Transverse colon (tissue), 4 donors: ENCODE results near the gene FRMD3. TPM values are rescaled to one million over a fixed set of nuclear protein-coding genes. Genes with fewer than 3 reads are reported as not detected.

Experiments used
- DNase-seq: peaks from one replicate; pipeline ENCODE4 v3.0.0-alpha.2; 2019
- H3K27ac ChIP-seq, 4 donors: fragments of 200-600 bp; sonication (generic); 2 replicates each; pipeline ENCODE4 v1.5.1; 2016 to 2018; ENCODE audit warnings: inconsistent platforms in 4 of 4
- H3K27me3 ChIP-seq: fragments of 200-600 bp; sonication (generic); 2 replicates; pipeline ENCODE4 v1.5.1; 2017; ENCODE audit warnings: inconsistent platforms
- H3K36me3 ChIP-seq, 4 donors: fragments of 200-600 bp; sonication (generic); 2 replicates each; pipeline ENCODE4 v1.5.1; 2017 to 2019; ENCODE audit warnings: inconsistent platforms in 4 of 4
- H3K4me1 ChIP-seq, 4 donors: fragments of 200-600 bp; sonication (generic); 2 replicates each; pipeline ENCODE4 v1.5.1; 2017 to 2020; ENCODE audit warnings: inconsistent platforms in 4 of 4
- H3K4me3 ChIP-seq, 4 donors: fragments of 200-600 bp; sonication (generic); 1 replicate in 1 of 4; 2 replicates in 3 of 4; pipeline versions ENCODE4 v1.5.1 to v1.6.1; 2017 to 2019; ENCODE audit warnings: inconsistent platforms in 4 of 4
- H3K9me3 ChIP-seq, 2 donors: fragments of 200-600 bp; sonication (generic); 2 replicates each; pipeline ENCODE4 v1.5.1; 2017 to 2019; ENCODE audit warnings: inconsistent platforms in 2 of 2
- EP300 ChIP-seq: sonication (generic); formaldehyde crosslinking; IDR thresholded peaks from one replicate; pipeline ENCODE4 v1.6.1; 2017; ENCODE audit warnings: antibody characterized with exemption, low read depth
- POLR2A ChIP-seq: fragments of 450-650 bp; IDR thresholded peaks from one replicate; pipeline ENCODE4 v1.6.1; 2016; ENCODE audit warnings: antibody characterized with exemption, mild to moderate bottlenecking, moderate library complexity
- POLR2AphosphoS5 ChIP-seq, 3 donors: sonication (generic); formaldehyde crosslinking; IDR thresholded peaks; one replicate each; pipeline ENCODE4 v1.6.1; 2016; ENCODE audit warnings: antibody characterized with exemption in 3 of 3
- WGBS, 2 donors: methylation state at CpG; one replicate each; pipeline ENCODE4 v1.1.5; 2018; ENCODE audit warnings: low coverage in 1 of 2; 5-methylcytosine and 5-hydroxymethylcytosine counted together
- in situ Hi-C, 4 donors: fragments of 200-750 bp; cut with MboI; loops; one replicate each; pipeline versions ENCODE4 v1.15.0 to v1.15.1; 2017; ENCODE audit warnings: low sequenced_read_pairs in 3 of 4, low pct_ligation_motif_present in 1 of 4, low pct_unique_long_range_greater_than_20kb in 1 of 4
- intact Hi-C: fragments of 100-400 bp; cut with DNase I; formaldehyde crosslinking; loops from one replicate; pipeline ENCODE4 v1.15.1; 2023; ENCODE audit warnings: low total_unique reads
- total RNA-seq, 4 donors: library from RNA; depleted of rRNA; stranded (reverse); fragments of >200 nt; gene quantifications; one replicate each; pipeline ENCODE4 v1.1.0, GENCODE V29; 2016
- TF ChIP-seq, protein P1 (sequence below), 5 experiments: fragments of 200-600 bp in 3 of 5; fragments of 450-650 bp in 2 of 5; sonication (generic) in 3 of 5; IDR thresholded peaks; 1 replicate in 2 of 5; 2 replicates in 3 of 5; pipeline ENCODE4 v1.5.1; 2016 to 2017; ENCODE audit warnings: antibody characterized with exemption in 5 of 5, inconsistent platforms in 3 of 5, mild to moderate bottlenecking in 2 of 5, moderate library complexity in 1 of 5

The FRMD3 gene
- total RNA-seq, 4 donors from 2014 or later, result 5.8 to 37.0 (median 18.1) TPM

- Histone ChIP-seq H3K4me3 (no peak overlapping the region), H3K36me3 (no peaks in the 10 kb centered on the region), H3K9me3 (no peaks in the 10 kb centered on the region), H3K27ac (no peak overlapping the region), H3K27me3 (no peaks in the 10 kb centered on the region), H3K4me1 (no peaks in the 10 kb centered on the region)
- intact Hi-C loops (no loop called here), in situ Hi-C loops (no loop called here)
- 94 to 97% methylated on average over 3 of the region's 3 CpGs for WGBS, 2 donors
- DNase-seq, result no peak
- no peak for TF ChIP-seq EP300
- no peak for TF ChIP-seq POLR2A
- no peak for TF ChIP-seq POLR2AphosphoS5 (IDR thresholded peaks at IDR 0.05)
- TF ChIP-seq, protein P1, sequence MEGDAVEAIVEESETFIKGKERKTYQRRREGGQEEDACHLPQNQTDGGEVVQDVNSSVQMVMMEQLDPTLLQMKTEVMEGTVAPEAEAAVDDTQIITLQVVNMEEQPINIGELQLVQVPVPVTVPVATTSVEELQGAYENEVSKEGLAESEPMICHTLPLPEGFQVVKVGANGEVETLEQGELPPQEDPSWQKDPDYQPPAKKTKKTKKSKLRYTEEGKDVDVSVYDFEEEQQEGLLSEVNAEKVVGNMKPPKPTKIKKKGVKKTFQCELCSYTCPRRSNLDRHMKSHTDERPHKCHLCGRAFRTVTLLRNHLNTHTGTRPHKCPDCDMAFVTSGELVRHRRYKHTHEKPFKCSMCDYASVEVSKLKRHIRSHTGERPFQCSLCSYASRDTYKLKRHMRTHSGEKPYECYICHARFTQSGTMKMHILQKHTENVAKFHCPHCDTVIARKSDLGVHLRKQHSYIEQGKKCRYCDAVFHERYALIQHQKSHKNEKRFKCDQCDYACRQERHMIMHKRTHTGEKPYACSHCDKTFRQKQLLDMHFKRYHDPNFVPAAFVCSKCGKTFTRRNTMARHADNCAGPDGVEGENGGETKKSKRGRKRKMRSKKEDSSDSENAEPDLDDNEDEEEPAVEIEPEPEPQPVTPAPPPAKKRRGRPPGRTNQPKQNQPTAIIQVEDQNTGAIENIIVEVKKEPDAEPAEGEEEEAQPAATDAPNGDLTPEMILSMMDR (IDR thresholded peaks at IDR 0.05), result no peak
These were observed 215.1 kb downstream of the FRMD3 start for GRCh38 chr9:83323148-83323547.

DNA sequence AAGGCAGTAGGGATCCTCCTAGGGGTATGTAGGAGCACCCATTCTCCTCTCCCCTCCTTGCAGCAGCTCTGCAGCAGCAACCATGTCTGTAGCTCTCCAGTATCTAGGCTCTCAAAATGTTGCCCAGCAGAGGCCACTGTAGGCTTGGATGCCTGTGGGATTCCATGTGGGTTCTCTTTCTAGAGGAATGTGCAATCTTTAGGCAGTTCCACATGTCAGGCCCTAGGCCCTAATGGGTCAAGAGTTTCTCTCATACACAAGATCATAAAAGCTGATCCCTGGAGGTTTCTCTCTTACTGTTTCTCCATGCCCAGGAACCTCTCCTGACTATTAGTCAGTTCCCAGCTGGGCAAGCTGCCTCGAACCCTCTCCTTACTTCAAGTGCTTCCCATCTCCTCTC lies 215.8 kb downstream of the FRMD3 start:
- H3K36me3 ChIP-seq, result no peaks in the 10 kb centered on the region
- H3K9me3 ChIP-seq, result no peaks in the 10 kb centered on the region
- 81% methylated on average over 1 of the region's 1 CpG; no CpG with 5 or more reads in 1 of the 2 donors for WGBS, 2 donors
- no peaks in the 10 kb centered on the region for H3K27me3 ChIP-seq
- no peak for DNase-seq
- H3K4me3 ChIP-seq, result no peak overlapping the region
- TF ChIP-seq EP300, result no peak
- TF ChIP-seq, protein P1 (IDR thresholded peaks at IDR 0.05), result no peak
- TF ChIP-seq POLR2A, result no peak
- TF ChIP-seq POLR2AphosphoS5 (IDR thresholded peaks at IDR 0.05), result no peak
- H3K27ac ChIP-seq, result no peak overlapping the region
- H3K4me1 ChIP-seq, result no peaks in the 10 kb centered on the region
- intact Hi-C loops (no loop called here), in situ Hi-C loops (no loop called here)

DNA sequence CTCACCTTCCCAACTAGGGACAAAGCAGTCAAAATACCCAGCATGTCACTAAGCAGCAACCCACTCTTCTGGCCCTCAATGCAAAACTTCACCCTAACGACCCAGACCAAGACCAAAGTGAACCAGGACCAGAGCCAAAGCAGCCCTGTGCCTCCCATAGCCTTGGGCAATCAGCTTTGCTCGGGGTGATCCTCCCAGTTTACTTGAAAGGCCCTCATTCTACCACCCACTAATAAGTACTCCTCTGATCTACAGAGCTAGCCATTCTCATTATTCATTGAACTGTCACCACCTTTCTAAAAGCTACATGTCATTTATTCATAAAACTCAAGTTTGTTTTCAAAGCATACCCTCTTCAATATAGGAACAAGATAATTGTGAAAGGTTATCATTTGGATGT lies 221.0 kb downstream of the FRMD3 start:
- intact Hi-C loops, result no loop called here
- no peaks in the 10 kb centered on the region for H3K36me3 ChIP-seq
- no peak for DNase-seq
- no peaks in the 10 kb centered on the region for H3K4me1 ChIP-seq
- TF ChIP-seq EP300 (no peak), POLR2AphosphoS5 (IDR thresholded peaks at IDR 0.05) (no peak), POLR2A (no peak)
- TF ChIP-seq, protein P1 (IDR thresholded peaks at IDR 0.05), result no peak
- in situ Hi-C loops, result no loop called here
- H3K27me3 ChIP-seq, result no peaks in the 10 kb centered on the region
- H3K4me3 ChIP-seq, result no peak overlapping the region
- 66% methylated on average over 2 of the region's 2 CpGs; no CpG with 5 or more reads in 1 of the 2 donors for WGBS, 2 donors
- H3K27ac ChIP-seq, result no peak overlapping the region
- H3K9me3 ChIP-seq, result no peaks in the 10 kb centered on the region

- H3K27me3 ChIP-seq, result no peaks in the 10 kb centered on the region
- WGBS, 2 donors, result 98% methylated on average over 4 of the region's 4 CpGs; no CpG with 5 or more reads in 1 of the 2 donors
- in situ Hi-C loops, result no loop called here
- no peak for TF ChIP-seq POLR2AphosphoS5 (IDR thresholded peaks at IDR 0.05)
- TF ChIP-seq, protein P1 (IDR thresholded peaks at IDR 0.05), result no peak
- TF ChIP-seq EP300, result no peak
- no peak for TF ChIP-seq POLR2A
- DNase-seq, result no peak
- no peak overlapping the region for H3K4me3 ChIP-seq
- H3K4me1 ChIP-seq, result no peaks in the 10 kb centered on the region
- H3K36me3 ChIP-seq, result no peaks in the 10 kb centered on the region
- intact Hi-C loops, result no loop called here
- H3K9me3 ChIP-seq, result no peaks in the 10 kb centered on the region
- no peak overlapping the region for H3K27ac ChIP-seq
These were observed 222.6 kb downstream of the FRMD3 start for GRCh38 chr9:83315649-83316048.
